Lung microvascular endothelial cell (primary cell): ENCODE data around the gene ABCD2. TPM values are rescaled to one million over a fixed set of nuclear protein-coding genes. Genes with fewer than 3 reads are reported as not detected.
"Not testable (repeated sequence)": the region's sequence is repeated elsewhere in the genome, so short reads cannot be mapped to it uniquely, and the experiment has no call there.

ENCODE experiments used
- DNase-seq, 2 donors: peaks; one replicate each; pipeline versions ENCODE4 v3.0.0 to v3.0.0-alpha.2; 2010; ENCODE audit warnings: low read depth in 2 of 2
- total RNA-seq: library from RNA; depleted of rRNA; stranded (reverse); fragments of >200 nt; gene quantifications from 2 replicates; pipeline ENCODE4 v1.2.1, GENCODE V29; 2014

Gene ABCD2
- total RNA-seq, 1 donor from 2014 or later = not detected

DNA sequence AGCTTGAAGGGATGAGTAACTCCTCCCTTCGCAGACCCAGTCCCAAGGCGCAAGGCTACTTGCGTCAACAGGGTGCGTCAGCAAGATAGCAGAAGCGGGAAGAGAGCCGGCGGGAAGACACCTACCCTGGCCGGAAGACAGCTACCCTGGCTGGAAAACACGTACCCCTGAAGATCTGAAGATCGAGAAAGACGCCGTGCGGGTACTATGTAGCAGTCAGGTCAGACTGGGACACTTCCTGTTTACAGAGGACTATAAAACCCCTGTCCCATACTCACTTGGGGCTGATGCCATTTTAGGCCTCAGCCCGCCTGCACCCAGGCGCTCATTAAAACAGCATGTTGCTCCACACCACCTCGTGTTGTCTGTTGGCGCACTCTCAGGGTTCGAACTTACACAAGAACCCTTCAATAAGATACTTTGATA is 80.9 kb downstream of the ABCD2 start:
- no peak for DNase-seq

DNA sequence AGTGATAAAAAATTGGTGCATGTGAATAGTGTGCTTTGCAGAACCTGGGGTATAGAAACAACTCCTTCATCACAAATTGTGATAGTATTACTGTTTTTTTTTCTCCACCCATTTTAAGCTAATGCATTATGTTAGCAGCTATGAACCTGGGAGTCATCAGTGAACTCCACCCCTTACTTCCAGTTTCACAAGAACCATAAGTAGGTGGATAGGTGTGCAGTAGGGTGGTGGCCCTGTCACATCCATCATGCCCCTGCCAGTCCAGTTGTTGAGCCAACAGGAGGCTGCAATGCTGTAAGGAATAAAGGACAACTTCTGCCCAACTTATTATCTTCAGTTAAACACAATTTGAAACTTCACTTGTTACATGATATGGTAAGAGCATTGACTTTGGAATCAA is 85.7 kb downstream of the ABCD2 start:
- DNase-seq = no peak

DNA sequence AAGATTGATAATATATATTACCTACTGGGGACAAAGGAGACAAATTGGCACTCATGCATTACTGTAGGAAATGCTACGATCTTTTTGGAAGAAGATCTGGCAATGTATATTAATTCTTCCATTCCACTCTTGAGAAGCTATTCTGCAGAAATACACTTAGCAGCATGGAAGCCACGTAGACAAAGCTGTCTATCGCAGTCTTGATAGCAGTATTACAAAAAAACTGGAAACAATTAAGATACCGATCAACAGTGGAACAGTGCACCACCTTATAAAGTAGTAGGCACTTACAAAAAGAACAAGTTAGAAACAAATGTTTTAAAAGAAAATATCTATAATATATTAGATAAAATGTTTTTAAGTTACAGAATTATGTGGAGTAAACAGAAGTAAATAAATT is 87.2 kb downstream of the ABCD2 start:
- no peak for DNase-seq

- no peak for DNase-seq
Observed at GRCh38 chr12:39526974-39527373, 92.6 kb downstream of the ABCD2 start.

DNA sequence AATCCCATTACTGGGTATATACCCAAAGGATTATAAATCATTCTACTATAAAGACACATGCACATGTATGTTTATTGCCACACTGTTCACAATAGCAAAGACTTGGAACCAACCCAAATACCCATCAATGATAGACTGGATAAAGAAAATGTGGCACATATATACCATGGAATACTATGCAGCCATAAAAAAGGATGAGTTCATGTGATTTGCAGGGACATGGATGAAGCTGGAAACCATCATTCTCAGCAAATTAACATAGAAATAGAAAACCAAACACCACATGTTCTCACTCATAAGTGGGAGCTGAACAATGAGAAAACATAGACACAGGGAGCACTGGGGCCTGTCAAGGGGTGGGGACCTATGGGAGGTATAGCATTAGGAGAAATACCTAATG is 97.4 kb downstream of the ABCD2 start:
- DNase-seq = not testable (repeated sequence)

GRCh38 chr12:39510001-39510400 is 109.6 kb downstream of the ABCD2 start:
- DNase-seq = no peak

DNA sequence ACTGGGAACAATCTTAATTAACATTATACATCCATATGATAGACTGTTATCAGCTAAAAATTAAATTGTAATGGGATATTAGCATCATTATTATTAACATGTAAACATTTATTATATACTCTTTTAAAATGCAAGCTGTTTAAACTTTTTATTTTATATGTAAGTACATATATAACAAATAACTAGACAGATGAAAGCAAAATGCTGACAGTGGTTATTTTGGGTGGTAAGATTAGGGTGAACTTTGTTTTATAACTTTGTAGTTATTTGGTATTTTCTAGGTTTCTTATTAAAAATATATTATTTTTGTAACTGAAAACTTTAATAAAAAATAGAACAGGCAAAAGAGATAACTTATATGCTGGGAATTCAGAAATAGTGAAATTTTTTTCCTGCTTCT is 114.0 kb downstream of the ABCD2 start:
- no peak for DNase-seq

DNA sequence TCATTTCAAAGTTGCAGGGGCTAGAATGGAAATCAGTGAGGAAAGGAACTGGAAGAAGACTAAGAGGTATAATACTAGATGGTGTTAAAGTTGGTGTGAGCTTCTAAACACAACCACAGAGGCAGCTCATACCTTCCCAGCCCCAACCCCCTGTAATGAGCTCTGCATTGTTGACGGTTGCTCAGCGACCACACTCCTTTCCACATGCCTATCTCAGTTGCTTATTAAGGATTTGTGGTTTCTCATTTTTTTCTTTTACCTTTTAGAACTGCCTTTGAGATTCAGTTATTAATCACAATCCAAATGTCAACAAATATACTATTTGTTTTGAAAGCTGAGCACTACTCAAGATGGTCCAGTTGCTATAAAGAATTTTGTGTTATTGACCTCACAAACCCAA is 114.6 kb downstream of the ABCD2 start:
- no peak for DNase-seq

GRCh38 chr12:39503439-39503838 is 116.2 kb downstream of the ABCD2 start:
- peak in 1 of 2 donors; percentile 5 for DNase-seq

- DNase-seq = no peak
Observed at GRCh38 chr12:39502726-39503125, 116.9 kb downstream of the ABCD2 start.

Other genes starting within 250 kb of the ABCD2 start
- gene KIF21A, start 176.7 kb downstream of the ABCD2 start, total RNA-seq = 3.8 and 3.9 TPM in 2 replicates